HCT116 (cell line): ENCODE data around the gene COPS9. TPM values are rescaled to one million over a fixed set of nuclear protein-coding genes. Genes with fewer than 3 reads are reported as not detected.

Experiments
- ATAC-seq: fragments of 200-7000 bp; cut with Tn5 transposase; 2 replicates; pipeline ENCODE4 v1.9.1; 2020; ENCODE audit warnings: mild to moderate bottlenecking, moderate library complexity
- BruUV-seq: library from RNA; stranded (reverse); fragments of 400-500 nt; replicated peaks from 2 replicates; lab custom pipeline; 2021; lab: Mats Ljungman, UMichigan
- CTCF ChIA-PET: fragments of 300-600 bp; sonication (Branson Sonifier 250); formaldehyde crosslinking; loops from one replicate; lab custom pipeline; 2021; ENCODE audit warnings: antibody characterized with exemption; lab: Charles Lee
- POLR2A ChIA-PET: fragments of 300-600, 350-600 bp; sonication (Branson Sonifier 250); formaldehyde crosslinking; loops from one replicate; lab custom pipeline; 2021; ENCODE audit warnings: antibody characterized with exemption; lab: Charles Lee
- RAD21 ChIA-PET, 2 experiments: fragments of 300-600 bp; sonication (Branson Sonifier 250); formaldehyde crosslinking; loops; one replicate each; lab custom pipeline; 2023; ENCODE audit warnings: low total read pairs in 2 of 2; ENCODE audit not compliant: uncharacterized antibody in 2 of 2, unreplicated experiment in 2 of 2, low non-redundant PET in 1 of 2; lab: Charles Lee
- DNase-seq: peaks from one replicate; pipeline ENCODE4 v3.0.0-alpha.2; 2010; ENCODE audit warnings: low read depth, low spot score
- H2AFZ ChIP-seq: fragments of 200-600 bp; shearing (Covaris generic), sonication (generic); 2 replicates; pipeline ENCODE4 v1.6.1; 2017; ENCODE audit warnings: low read depth, mixed run types, mixed read lengths, antibody characterized with exemption, low read length; ENCODE audit not compliant: poor library complexity, severe bottlenecking
- H3K27ac ChIP-seq: 2 replicates; pipeline ENCODE4 v1.5.1; 2012; ENCODE audit warnings: low read depth, low read length
- H3K27me3 ChIP-seq: fragments of 200-600 bp; sonication (generic); 2 replicates; pipeline ENCODE4 v1.6.1; 2016; ENCODE audit warnings: mixed run types, low read length, mixed read lengths; ENCODE audit not compliant: insufficient read depth
- H3K36me3 ChIP-seq, 2 experiments: fragments of 200-500 bp in 1 of 2; fragments of 200-600 bp in 1 of 2; sonication (Bioruptor generic) in 1 of 2; sonication (generic) in 1 of 2; 2 replicates each; pipeline versions ENCODE4 v1.5.1 to v1.6.1; 2014 to 2016; ENCODE audit warnings: low read length in 2 of 2, inconsistent platforms in 1 of 2, mixed read lengths in 1 of 2, mixed run types in 1 of 2; ENCODE audit not compliant: insufficient read depth in 2 of 2, control insufficient read depth in 1 of 2
- H3K4me1 ChIP-seq, 2 experiments: fragments of 200-600 bp in 1 of 2; sonication (generic) in 1 of 2; 2 replicates each; pipeline versions ENCODE4 v1.5.1 to v1.6.1; 2012 to 2017; ENCODE audit warnings: low read length in 2 of 2, inconsistent platforms in 1 of 2, mild to moderate bottlenecking in 1 of 2, mixed read lengths in 1 of 2, mixed run types in 1 of 2, moderate library complexity in 1 of 2; ENCODE audit not compliant: insufficient read depth in 2 of 2, control insufficient read depth in 1 of 2
- H3K4me2 ChIP-seq: fragments of 200-600 bp; sonication (generic); 2 replicates; pipeline ENCODE4 v1.6.1; 2017; ENCODE audit warnings: mixed run types, low read length, mixed read lengths
- H3K4me3 ChIP-seq, 2 experiments: fragments of 200-600 bp in 1 of 2; sonication (generic) in 1 of 2; replicated peaks in 1 of 2; 2 replicates each; pipeline ENCODE4 v1.5.1; 2011 to 2016; ENCODE audit warnings: low read length in 2 of 2, control low read depth in 1 of 2, low read depth in 1 of 2, mild to moderate bottlenecking in 1 of 2, mixed read lengths in 1 of 2, mixed run types in 1 of 2
- H3K79me2 ChIP-seq: fragments of 200-600 bp; sonication (generic); 2 replicates; pipeline ENCODE4 v1.6.1; 2017; ENCODE audit warnings: mild to moderate bottlenecking, mixed run types, low read length, moderate library complexity, mixed read lengths; ENCODE audit not compliant: insufficient read depth
- H3K9ac ChIP-seq: fragments of 200-600 bp; sonication (generic); 2 replicates; pipeline ENCODE4 v1.6.1; 2016; ENCODE audit warnings: low read length, mixed read lengths
- H3K9me2 ChIP-seq: fragments of 200-600 bp; sonication (generic), shearing (Covaris generic); 2 replicates; pipeline ENCODE4 v1.6.1; 2017; ENCODE audit warnings: mixed run types, mild to moderate bottlenecking, moderate library complexity; ENCODE audit not compliant: insufficient read depth
- H3K9me3 ChIP-seq, 2 experiments: fragments of 200-500 bp in 1 of 2; fragments of 200-600 bp in 1 of 2; sonication (Bioruptor generic) in 1 of 2; sonication (generic) in 1 of 2; 2 replicates each; pipeline ENCODE4 v1.6.1; 2014 to 2017; ENCODE audit warnings: low read length in 2 of 2, mixed read lengths in 2 of 2, inconsistent platforms in 1 of 2, low read depth in 1 of 2, mild to moderate bottlenecking in 1 of 2, mixed run types in 1 of 2, moderate library complexity in 1 of 2; ENCODE audit not compliant: control insufficient read depth in 1 of 2, insufficient read depth in 1 of 2
- H4K20me1 ChIP-seq: fragments of 200-600 bp; sonication (generic), shearing (Covaris generic); 2 replicates; pipeline ENCODE4 v1.6.1; 2017; ENCODE audit warnings: mixed run types, mild to moderate bottlenecking, moderate library complexity; ENCODE audit not compliant: insufficient read depth
- CBX3 ChIP-seq: IDR thresholded peaks from 2 replicates; pipeline ENCODE4 v1.6.1; 2012; ENCODE audit warnings: low read depth
- EGR1 ChIP-seq: IDR thresholded peaks from 2 replicates; pipeline ENCODE4 v1.6.1; 2012; ENCODE audit warnings: low read depth
- EZH2phosphoT487 ChIP-seq: fragments of 200-600 bp; IDR thresholded peaks from 2 replicates; pipeline ENCODE4 v1.6.1; 2018; ENCODE audit warnings: antibody characterized with exemption, borderline replicate concordance
- MAX ChIP-seq: IDR thresholded peaks from 2 replicates; pipeline ENCODE4 v1.6.1; 2012
- RAD21 ChIP-seq: IDR thresholded peaks from 2 replicates; pipeline ENCODE4 v1.6.1; 2012; ENCODE audit warnings: low read depth, mild to moderate bottlenecking
- REST ChIP-seq: IDR thresholded peaks from 2 replicates; pipeline ENCODE4 v1.6.1; 2012; ENCODE audit warnings: low read depth
- SP1 ChIP-seq: IDR thresholded peaks from 2 replicates; pipeline ENCODE4 v1.6.1; 2012; ENCODE audit warnings: low read depth
- TCF7L2 ChIP-seq: IDR thresholded peaks from 2 replicates; pipeline ENCODE4 v1.7.0; 2011; ENCODE audit warnings: borderline replicate concordance, inconsistent platforms; ENCODE audit not compliant: insufficient read depth, insufficient read length; ENCODE audit errors: extremely low read depth
- ZBTB33 ChIP-seq: IDR thresholded peaks from 2 replicates; pipeline ENCODE4 v1.6.1; 2011; ENCODE audit warnings: mild to moderate bottlenecking, low read length, moderate library complexity; ENCODE audit not compliant: insufficient replicate concordance; ENCODE audit errors: extremely low read depth
- ZNF274 ChIP-seq: fragments of 200-500 bp; sonication (Bioruptor generic); IDR thresholded peaks from 2 replicates; pipeline ENCODE4 v1.6.1; 2014; ENCODE audit warnings: mild to moderate bottlenecking, low read depth, low read length, inconsistent platforms
- intact Hi-C: fragments of 100-400 bp; cut with micrococcal nuclease; formaldehyde crosslinking; loops from 2 replicates; pipeline ENCODE4 v1.10.0; 2022
- total RNA-seq: library from RNA; stranded (reverse); gene quantifications from one replicate; pipeline ENCODE4 v1.2.1, GENCODE V29; 2021; ENCODE audit not compliant: unreplicated experiment

COPS9 gene
- total RNA-seq, 1 experiment from 2014 or later, result 111 TPM

- ChIA-PET CTCF (no interaction called here), RAD21 (no interaction called here), POLR2A (no interaction called here)
- no peak overlapping the region for H3K4me3 ChIP-seq
- no peaks in the 10 kb centered on the region for H3K79me2 ChIP-seq
- no peak overlapping the region for H3K27ac ChIP-seq
- no peak for ATAC-seq
- no peak for DNase-seq
- no peaks in the 10 kb centered on the region for H3K9me2 ChIP-seq
- H3K36me3 ChIP-seq, result no peaks in the 10 kb centered on the region
- peaks cover 0 to 6% of the 10 kb centered on the region in 2 experiments; a peak in 2 of 4 replicates for H3K9me3 ChIP-seq
- no peaks in the 10 kb centered on the region for H3K4me1 ChIP-seq
- H4K20me1 ChIP-seq, result no peaks in the 10 kb centered on the region
- H3K9ac ChIP-seq, result no peak overlapping the region
- H2AFZ ChIP-seq, result no peak overlapping the region
- H3K4me2 ChIP-seq, result no peak overlapping the region
- intact Hi-C loops, result no loop called here
- BruUV-seq, result no TSS peak
- no peak for TF ChIP-seq ZBTB33
- no peak for TF ChIP-seq CBX3
- no peak for TF ChIP-seq MAX
- TF ChIP-seq SP1, result no peak
- TF ChIP-seq RAD21, result no peak
- no peak for TF ChIP-seq ZNF274
- no peak for TF ChIP-seq EZH2phosphoT487
- TF ChIP-seq TCF7L2, result no peak
- TF ChIP-seq REST, result no peak
- no peak for TF ChIP-seq EGR1
- peaks cover 5% of the 10 kb centered on the region; the same call in 1 of the 2 replicates for H3K27me3 ChIP-seq
These were observed 47.9 kb upstream of the COPS9 start for GRCh38 chr2:240183875-240184590.
